GM12892 (cell line): Measurements from ENCODE around the gene BGLAP. TPM values are rescaled to one million over a fixed set of nuclear protein-coding genes. Genes with fewer than 3 reads are reported as not detected.

ENCODE experiments used
- DNase-seq: peaks from one replicate; pipeline ENCODE4 v3.0.0; 2011; ENCODE audit not compliant: insufficient read length
- FAIRE-seq: peaks from 2 replicates; lab custom pipeline; 2011; peaks lifted over from hg19 to GRCh38; lab: Jason Lieb, UNC
- POLR2A ChIP-seq: IDR thresholded peaks from 2 replicates; pipeline ENCODE4 v1.6.1; 2011; ENCODE audit warnings: low read depth, low read length, control low read depth
- POLR2AphosphoS5 ChIP-seq: IDR thresholded peaks from 2 replicates; pipeline ENCODE4 v1.6.1; 2011; ENCODE audit warnings: low read depth, low read length, control low read depth
- TAF1 ChIP-seq: IDR thresholded peaks from 2 replicates; pipeline ENCODE4 v1.6.1; 2011; ENCODE audit warnings: low read depth, mild to moderate bottlenecking, control low read depth, low read length, borderline replicate concordance
- polyA plus RNA-seq: library from polyadenylated mRNA; unstranded; fragments of >200 nt; gene quantifications from one replicate; pipeline ENCODE4 v1.2.1, GENCODE V29; 2012; ENCODE audit warnings: missing spikeins, inconsistent platforms; ENCODE audit not compliant: missing spikeins

Gene BGLAP
- polyA plus RNA-seq = not detected

DNA sequence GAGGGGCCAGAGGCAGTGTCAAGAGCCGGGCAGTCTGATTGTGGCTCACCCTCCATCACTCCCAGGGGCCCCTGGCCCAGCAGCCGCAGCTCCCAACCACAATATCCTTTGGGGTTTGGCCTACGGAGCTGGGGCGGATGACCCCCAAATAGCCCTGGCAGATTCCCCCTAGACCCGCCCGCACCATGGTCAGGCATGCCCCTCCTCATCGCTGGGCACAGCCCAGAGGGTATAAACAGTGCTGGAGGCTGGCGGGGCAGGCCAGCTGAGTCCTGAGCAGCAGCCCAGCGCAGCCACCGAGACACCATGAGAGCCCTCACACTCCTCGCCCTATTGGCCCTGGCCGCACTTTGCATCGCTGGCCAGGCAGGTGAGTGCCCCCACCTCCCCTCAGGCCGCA, at the start of gene BGLAP:
BGLAP (plus strand) TSS at position 259 of the 400 bp plus-strand sequence; CDS start at position 307, 48 bp downstream.
- DNase-seq (no peak), FAIRE-seq (no peak)
- TF ChIP-seq TAF1 = no peak
- TF ChIP-seq POLR2AphosphoS5 = no peak
- TF ChIP-seq POLR2A = no peak; the same call in none of the 2 replicates

- DNase-seq (no peak), FAIRE-seq (no peak)
- TF ChIP-seq POLR2A = no peak
- no peak for TF ChIP-seq POLR2AphosphoS5
These were observed 48.8 kb upstream of the BGLAP start for GRCh38 chr1:156193208-156193487.

GRCh38 chr1:156193488-156194299, 48.3 kb upstream of the BGLAP start, which contains the start of gene SLC25A44:
TSS of gene SLC25A44 (plus strand) at chr1:156194104. CDS start at chr1:156199848, 5,744 bp downstream.
- peak; percentile 84 for FAIRE-seq

GRCh38 chr1:156194300-156194652, 47.7 kb upstream of the BGLAP start:
- no peak for DNase-seq
- no peak for FAIRE-seq
- no peak for TF ChIP-seq POLR2A
- no peak for TF ChIP-seq TAF1
- TF ChIP-seq POLR2AphosphoS5 = no peak

More at GRCh38 chr1:156193488-156194299, 48.3 kb upstream of the BGLAP start, which contains the start of gene SLC25A44:
- DNase-seq = peak; percentile 92
- TF ChIP-seq TAF1 (peak; percentile 60; the same call in 1 of the 2 replicates), POLR2AphosphoS5 (peak; percentile 85), POLR2A (peak; percentile 84)

GRCh38 chr1:156195853-156196252, 46.1 kb upstream of the BGLAP start:
- DNase-seq (no peak), FAIRE-seq (no peak)
- TF ChIP-seq POLR2AphosphoS5 (no peak), TAF1 (no peak), POLR2A (no peak)

GRCh38 chr1:156196445-156196844, 45.5 kb upstream of the BGLAP start:
- TF ChIP-seq POLR2A = no peak
- no peak for TF ChIP-seq TAF1
- no peak for TF ChIP-seq POLR2AphosphoS5
- DNase-seq (no peak), FAIRE-seq (no peak)

DNA sequence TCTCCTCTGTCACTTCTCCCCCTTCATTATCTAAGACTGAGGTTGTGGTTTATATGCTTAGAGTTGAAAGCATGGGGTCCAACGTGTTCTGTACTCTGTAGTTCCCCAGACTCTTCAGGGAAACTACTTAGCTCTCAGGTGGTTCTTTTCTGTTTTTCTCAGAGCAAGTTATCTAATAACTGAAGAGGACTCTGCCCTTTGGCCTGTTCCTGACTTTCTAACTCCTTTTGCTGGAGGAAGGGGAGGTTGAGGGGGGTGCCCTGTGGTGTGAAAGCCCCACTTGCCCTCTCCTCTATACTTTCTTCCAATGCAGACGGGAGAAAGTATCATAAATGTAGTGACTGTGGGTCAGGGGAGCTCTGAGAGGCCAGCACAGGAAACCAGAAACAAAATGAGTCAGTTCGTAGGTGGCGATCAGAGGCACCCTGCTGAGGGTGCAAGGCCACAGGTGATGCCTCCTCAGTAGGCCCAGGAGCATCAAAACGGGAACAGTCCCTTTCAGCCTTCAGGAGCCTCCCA, 43.1 kb upstream of the BGLAP start:
- no peak for TF ChIP-seq TAF1
- DNase-seq = no peak
- FAIRE-seq = peak; percentile 96

GRCh38 chr1:156200044-156200443, 41.9 kb upstream of the BGLAP start:
- FAIRE-seq = peak; percentile 57
- DNase-seq = no peak
- no peak for TF ChIP-seq POLR2AphosphoS5
- TF ChIP-seq POLR2A = 0 out of 2 replicates have a peak, but pooled peaks have one; percentile 17

DNA sequence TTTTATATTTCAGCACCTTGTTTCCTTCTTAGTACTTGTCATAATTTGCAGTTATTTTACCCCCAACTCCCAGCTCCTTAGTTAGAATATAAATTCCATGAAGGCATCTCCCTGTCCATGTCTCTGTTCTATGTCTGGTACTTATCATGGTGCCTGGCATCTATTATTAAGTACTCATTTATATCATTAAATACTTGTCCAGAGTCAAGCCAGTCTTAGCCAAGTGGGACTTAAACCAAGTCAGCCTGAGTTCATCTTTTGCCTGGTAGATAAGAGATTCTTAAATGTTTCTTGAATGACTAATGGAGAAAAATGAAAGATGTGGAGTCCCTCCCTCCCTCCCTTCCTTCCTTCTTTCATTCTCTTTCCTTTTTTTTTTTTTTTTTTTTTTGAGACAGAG, 38.7 kb upstream of the BGLAP start:
- DNase-seq (no peak), FAIRE-seq (no peak)
- TF ChIP-seq POLR2A (no peak), POLR2AphosphoS5 (no peak), TAF1 (no peak)

- TF ChIP-seq POLR2AphosphoS5 = no peak
- no peak for TF ChIP-seq POLR2A
- TF ChIP-seq TAF1 = no peak
- FAIRE-seq (no peak), DNase-seq (no peak)
These were observed 37.3 kb upstream of the BGLAP start for GRCh38 chr1:156204686-156205085.

DNA sequence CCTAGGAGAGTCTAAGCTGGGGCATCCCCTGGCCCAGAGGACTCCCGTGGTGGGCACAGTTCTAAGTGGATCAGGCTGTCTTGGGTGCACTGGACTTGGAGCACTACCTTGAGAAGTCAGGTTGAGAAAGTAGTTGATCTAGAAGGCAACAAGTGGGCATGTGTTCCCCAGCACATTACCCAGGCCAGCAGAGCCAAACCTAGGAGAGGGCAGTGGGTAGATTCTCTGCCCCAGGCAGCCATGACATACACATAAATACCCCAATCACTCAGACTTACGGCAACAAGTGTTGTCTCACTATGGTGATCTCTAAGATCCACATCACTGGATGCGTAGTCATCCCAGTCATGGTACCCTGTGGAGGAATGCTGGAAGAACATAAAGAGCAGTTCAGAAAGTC, 30.7 kb upstream of the BGLAP start:
- DNase-seq (no peak), FAIRE-seq (no peak)
- TF ChIP-seq POLR2AphosphoS5 = no peak
- no peak for TF ChIP-seq TAF1
- no peak; the same call in 1 of the 2 replicates for TF ChIP-seq POLR2A

DNA sequence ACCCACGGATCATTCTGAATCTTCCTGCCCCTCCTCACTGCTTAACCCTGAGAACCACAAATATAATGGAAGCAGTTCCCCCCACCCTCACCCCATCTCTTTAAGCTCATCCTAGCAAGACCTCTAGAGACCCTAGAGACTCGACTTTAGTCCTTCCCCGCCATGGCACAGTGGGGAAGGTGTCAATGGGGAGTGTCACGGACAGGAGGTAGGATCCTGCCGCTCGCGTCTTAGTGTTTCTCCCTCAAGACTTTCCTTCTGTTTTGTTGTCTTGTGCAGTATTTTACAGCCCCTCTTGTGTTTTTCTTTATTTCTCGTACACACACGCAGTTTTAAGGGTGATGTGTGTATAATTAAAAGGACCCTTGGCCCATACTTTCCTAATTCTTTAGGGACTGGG, 29.9 kb upstream of the BGLAP start:
- DNase-seq (no peak), FAIRE-seq (no peak)
- TF ChIP-seq POLR2A (no peak), TAF1 (no peak), POLR2AphosphoS5 (no peak)
